ENCODE measurements around the gene DOCK6.

The DOCK6 gene

GRCh38 chr19:11223200-11223599 is 39.1 kb downstream of the DOCK6 start:
- no peak for DNase-seq (ENCODE audit: low spot score)

- DNase-seq (ENCODE audit: low spot score): no peak
Observed at GRCh38 chr19:11221082-11221598, 41.2 kb downstream of the DOCK6 start.

GRCh38 chr19:11214387-11214786 is 47.9 kb downstream of the DOCK6 start:
- no peak for DNase-seq (ENCODE audit: low spot score)

- DNase-seq (ENCODE audit: low spot score): no peak
Observed at GRCh38 chr19:11210656-11210928, 51.7 kb downstream of the DOCK6 start.

GRCh38 chr19:11209839-11210655 is 52.3 kb downstream of the DOCK6 start:
- no peak for DNase-seq (ENCODE audit: low spot score)

- no peak for DNase-seq (ENCODE audit: low spot score)
Observed at GRCh38 chr19:11208561-11209471, 53.5 kb downstream of the DOCK6 start.

GRCh38 chr19:11205939-11206570 is 56.3 kb downstream of the DOCK6 start:
- no peak for DNase-seq (ENCODE audit: low spot score)

- DNase-seq (ENCODE audit: low spot score): no peak
Observed at GRCh38 chr19:11204943-11205349, 57.4 kb downstream of the DOCK6 start.

GRCh38 chr19:11204076-11204602 is 58.2 kb downstream of the DOCK6 start:
- no peak for DNase-seq (ENCODE audit: low spot score)

GRCh38 chr19:11203194-11204075 is 58.9 kb downstream of the DOCK6 start:
- peak; percentile 64 for DNase-seq (ENCODE audit: low spot score)

GRCh38 chr19:11202488-11203193 is 59.7 kb downstream of the DOCK6 start:
- no peak for DNase-seq (ENCODE audit: low spot score)

- no peak for DNase-seq (ENCODE audit: low spot score)
Observed at GRCh38 chr19:11201791-11202190, 60.5 kb downstream of the DOCK6 start.

- no peak for DNase-seq (ENCODE audit: low spot score)
Observed at GRCh38 chr19:11200931-11201330, 61.4 kb downstream of the DOCK6 start.

GRCh38 chr19:11200015-11200574 is 62.2 kb downstream of the DOCK6 start:
- DNase-seq (ENCODE audit: low spot score): no peak

- DNase-seq (ENCODE audit: low spot score): no peak
Observed at GRCh38 chr19:11199517-11199916, 62.8 kb downstream of the DOCK6 start.

- no peak for DNase-seq (ENCODE audit: low spot score)
Observed at GRCh38 chr19:11198769-11199424, 63.4 kb downstream of the DOCK6 start.

- no peak for DNase-seq (ENCODE audit: low spot score)
Observed at GRCh38 chr19:11198175-11198534, 64.2 kb downstream of the DOCK6 start.

GRCh38 chr19:11197291-11198174 is 64.8 kb downstream of the DOCK6 start, which contains the start of gene KANK2:
Gene KANK2, minus strand, starts transcription at chr19:11197545. Its CDS starts 3,034 bp downstream, at chr19:11194511.
- DNase-seq (ENCODE audit: low spot score): peak; percentile 87

Data from hematopoietic multipotent progenitor cell treated with erythropoietin and hydrocortisone succinate and interleukin-3 and kit ligand, for 15 days (in vitro differentiated cells).